ENCODE results near the gene MCAM. TPM values are rescaled to one million over a fixed set of nuclear protein-coding genes. Genes with fewer than 3 reads are reported as not detected.

Gene MCAM
- total and polyA plus RNA-seq, 2 of the 8 experiments (the other 6 are each of a cell fraction or from before 2014, with no cell fraction given), result 22.4 to 32.2 TPM

DNA sequence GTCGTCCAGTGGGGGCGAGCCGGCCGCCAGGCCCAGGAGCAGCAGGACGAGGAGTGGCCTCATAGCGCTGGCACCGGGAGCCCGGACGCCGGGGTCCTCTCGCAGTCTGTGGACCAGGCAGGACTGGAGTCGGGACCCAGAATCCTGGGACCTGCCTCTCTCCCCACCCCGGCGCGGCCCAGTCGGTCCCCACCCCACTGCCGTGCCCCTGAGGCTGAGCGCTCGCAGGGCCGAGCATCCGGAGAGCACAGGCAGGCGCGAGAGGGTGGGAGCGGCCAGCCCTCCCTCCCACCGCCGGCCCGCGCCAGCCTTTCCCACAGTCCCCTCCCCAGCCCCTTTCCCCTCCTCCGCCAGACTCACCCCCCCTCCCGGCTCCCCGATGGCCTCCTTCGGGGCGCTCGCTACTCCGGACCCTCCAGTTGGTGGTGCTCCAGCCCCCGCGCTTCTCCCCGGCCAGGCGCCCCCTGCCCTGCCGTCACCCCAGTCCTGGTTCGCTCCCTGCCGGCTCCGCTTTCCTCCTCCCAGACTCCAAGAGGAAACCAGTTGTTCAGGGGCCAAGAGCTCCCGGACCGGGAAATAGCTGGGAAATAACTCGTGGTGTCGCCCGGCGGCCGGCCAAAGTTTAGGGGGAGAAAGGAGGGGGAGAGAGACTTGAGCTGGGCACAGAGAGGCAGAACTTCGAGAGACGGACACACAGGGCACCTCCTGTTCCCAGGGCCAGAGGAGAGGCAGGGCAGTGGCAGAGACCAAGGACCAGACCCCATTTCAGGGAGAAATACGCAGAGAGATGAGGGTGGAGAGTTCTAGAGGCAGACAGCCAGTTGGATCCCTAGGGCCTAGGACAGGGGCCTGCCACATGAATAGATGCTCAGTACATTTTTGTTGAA lies 23.6 kb upstream of the MCAM start, which contains the start of gene C1QTNF5:
C1QTNF5 (minus strand) TSS at position 549 of the 887 bp plus-strand sequence; CDS start at position 63, 486 bp downstream.
- Histone ChIP-seq H3K27me3 (replicated peaks in 1 of 4; ENCODE audit: control insufficient read depth in 3 of 4, extremely low read depth in 1 of 4, insufficient read depth in 3 of 4, low read length in 3 of 4) (peaks cover 12 to 44% (median 33%) of the 10 kb centered on the region in 4 experiments), H3K4me2 (ENCODE audit: insufficient read depth in 1 of 2, low read depth in 2 of 2, low read length in 2 of 2) (peak within 1 kb of the TSS; percentile 56 to 76), H4K8ac (ENCODE audit: extremely low read depth, insufficient read depth, low read length) (peak within 1 kb of the TSS; percentile 57; the same call in 1 of the 2 replicates), H3K9me3 (ENCODE audit: insufficient read depth in 2 of 2, low read depth in 1 of 2, low read length in 1 of 2) (no peaks in the 10 kb centered on the region), H3K56ac (replicated peaks; ENCODE audit: insufficient read length, low read depth, low read length) (peak within 1 kb of the TSS; percentile 40), H3K23me2 (ENCODE audit: low read depth, low read length) (peaks cover 17% of the 10 kb centered on the region; the same call in 1 of the 2 replicates), H3K79me1 (ENCODE audit: low read depth, low read length) (peaks cover 6% of the 10 kb centered on the region), H3K4me3 (ENCODE audit: extremely low read depth in 1 of 4, insufficient read depth in 2 of 4, low read depth in 3 of 4, low read length in 4 of 4) (peak within 1 kb of the TSS; percentile 34 to 69 (median 43)), H3K14ac (ENCODE audit: insufficient read length) (no peak within 1 kb of the TSS), H2BK5ac (ENCODE audit: low read depth, low read length) (no peak within 1 kb of the TSS; the same call in 1 of the 2 replicates), H4K91ac (replicated peaks; ENCODE audit: insufficient read length, low read length) (peak within 1 kb of the TSS; percentile 42), H2AFZ (ENCODE audit: low read length) (no peak within 1 kb of the TSS; the same call in 1 of the 2 replicates), H3K27ac (ENCODE audit: low read depth, low read length) (no peak within 1 kb of the TSS), H3K4me1 (replicated peaks in 1 of 4; ENCODE audit: control insufficient read depth in 3 of 4, insufficient read depth in 4 of 4, low read length in 3 of 4) (peaks cover 5 to 29% (median 21%) of the 10 kb centered on the region in 4 experiments), H3K9ac (replicated peaks in 1 of 4; ENCODE audit: extremely low read depth in 1 of 4, low read depth in 3 of 4, low read length in 3 of 4) (no peak within 1 kb of the TSS), H3K79me2 (ENCODE audit: control insufficient read depth in 1 of 2, insufficient read depth in 2 of 2, low read length in 2 of 2) (peaks cover 0 to 16% of the 10 kb centered on the region in 2 experiments; a peak in 1 of 4 replicates), H3K23ac (ENCODE audit: insufficient read length) (no peak within 1 kb of the TSS), H2BK12ac (ENCODE audit: low read depth, low read length) (peak within 1 kb of the TSS; percentile 75; the same call in 1 of the 2 replicates), H3K4ac (replicated peaks; ENCODE audit: insufficient read length, low read depth, low read length) (peak within 1 kb of the TSS; percentile 73), H2BK120ac (replicated peaks; ENCODE audit: low read depth, low read length) (peak within 1 kb of the TSS; percentile 26), H2AK5ac (ENCODE audit: low read depth, low read length) (peak within 1 kb of the TSS; percentile 31; the same call in 1 of the 2 replicates), H2BK15ac (ENCODE audit: low read length) (peak within 1 kb of the TSS; percentile 92; the same call in 1 of the 2 replicates), H2BK20ac (ENCODE audit: low read length) (0 out of 2 replicates have a peak within 1 kb of the TSS, but pooled peaks have one; percentile 48), H4K20me1 (replicated peaks in 1 of 2; ENCODE audit: control insufficient read depth in 1 of 2, insufficient read depth in 2 of 2, low read length in 2 of 2) (peaks cover 3 to 13% of the 10 kb centered on the region in 2 experiments), H3K36me3 (ENCODE audit: control insufficient read depth in 2 of 4, insufficient read depth in 4 of 4, low read length in 3 of 4) (peaks cover 0 to 6% (median 2%) of the 10 kb centered on the region in 4 experiments; a peak in 1 of 8 replicates), H4K5ac (ENCODE audit: insufficient read length, low read depth, low read length) (peak within 1 kb of the TSS; percentile 44), H3K18ac (ENCODE audit: extremely low read depth, low read length) (peak within 1 kb of the TSS; percentile 78)
- DNase-seq (ENCODE audit: low read depth in 1 of 2, low spot score in 2 of 2) (peak in 1 of 2 experiments; percentile 70), FAIRE-seq (no peak)
- 9% methylated on average over 16 of the region's 53 CpGs; no CpG with 5 or more reads in 1 of the 2 experiments for WGBS, 2 experiments (ENCODE audit: extremely low coverage in 1 of 2, insufficient coverage in 1 of 2, insufficient read length in 1 of 2, insufficient replicate concordance in 2 of 2, low coverage in 1 of 2, low lambda C conversion rate in 2 of 2, missing lambda C conversion rate in 1 of 2)
- POLR2A ChIA-PET (ENCODE audit: partially characterized antibody), result interaction anchor here (0.6 to 2.5 kb wide), 12 partner anchors 15 to 369 kb away, joined by 3 to 12 read pairs (median 4); partner anchors contain the start of genes FOXR1 and MCAM
- TF ChIP-seq SUZ12 (IDR thresholded peaks at IDR 0.05; ENCODE audit: low read length) (peak; percentile 61), PHF8 (conservative IDR thresholded peaks at IDR 0.05; ENCODE audit: low read depth, low read length) (0 out of 2 replicates have a peak, but pooled peaks have one; percentile 12), KDM5A (IDR thresholded peaks at IDR 0.05; ENCODE audit: low read length) (no peak), SP2 (IDR thresholded peaks at IDR 0.05; ENCODE audit: low read length) (no peak), KDM1A (IDR thresholded peaks at IDR 0.05; ENCODE audit: borderline replicate concordance, low read length) (0 out of 2 replicates have a peak, but pooled peaks have one; percentile 9)
- CTCF ChIA-PET (ENCODE audit: partially characterized antibody), result interaction anchor here (0.6 to 20.0 kb wide), 20 partner anchors 8 to 294 kb away, joined by 3 to 463 read pairs (median 4); partner anchors contain the start of genes MCAM and USP2
